ENCODE measurements around the gene KRTAP9-6.

Gene KRTAP9-6

DNA sequence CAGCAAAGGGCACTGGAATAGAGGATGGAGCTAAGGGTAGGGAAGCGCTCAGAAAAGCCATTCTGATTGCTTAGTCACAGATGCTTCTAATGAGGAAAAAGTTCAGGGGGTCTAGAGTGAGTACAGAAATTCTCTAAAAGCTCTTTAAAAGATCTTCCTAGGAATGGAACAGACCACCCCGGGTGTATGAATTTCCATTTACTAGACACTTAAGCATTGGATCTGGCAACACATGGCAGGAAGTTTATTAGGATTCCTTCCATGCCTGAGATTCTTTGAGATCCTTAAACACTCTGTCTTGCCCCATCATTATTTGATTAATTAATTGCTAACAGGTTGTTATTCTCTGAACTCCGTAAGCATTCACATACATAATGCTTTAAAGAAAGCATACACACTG, 18.9 kb downstream of the KRTAP9-6 start:
- TF ChIP-seq POLR2A (IDR thresholded peaks at IDR 0.05; ENCODE audit: low read depth, low read length) (no peak), TAF1 (IDR thresholded peaks at IDR 0.05; ENCODE audit: borderline replicate concordance, low read depth, low read length) (no peak), POLR2AphosphoS5 (IDR thresholded peaks at IDR 0.05; ENCODE audit: low read depth, low read length) (no peak)
- FAIRE-seq (no peak), DNase-seq (ENCODE audit: insufficient read length) (no peak)

DNA sequence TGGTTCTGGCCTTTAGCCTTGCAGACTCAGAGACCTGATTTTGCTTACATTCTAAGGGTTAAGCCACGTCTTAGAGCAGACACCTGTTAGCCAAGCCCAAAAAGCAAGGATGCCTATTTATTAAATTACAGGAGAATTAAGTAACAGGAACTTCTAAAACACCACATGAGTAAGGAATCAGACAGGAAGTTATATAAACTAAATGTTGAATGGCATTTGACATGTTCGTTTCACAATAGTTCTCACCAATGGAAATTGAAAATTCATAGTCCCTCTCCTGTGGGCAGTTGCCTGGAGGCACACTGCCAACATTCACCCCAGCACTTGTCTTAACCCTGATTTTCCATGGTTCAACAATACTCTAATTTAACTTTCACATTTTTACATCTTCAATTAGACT, 19.4 kb downstream of the KRTAP9-6 start:
- DNase-seq (ENCODE audit: insufficient read length): no peak
- FAIRE-seq: no peak
- TF ChIP-seq TAF1 (IDR thresholded peaks at IDR 0.05; ENCODE audit: borderline replicate concordance, low read depth, low read length) (no peak), POLR2A (IDR thresholded peaks at IDR 0.05; ENCODE audit: low read depth, low read length) (no peak), POLR2AphosphoS5 (IDR thresholded peaks at IDR 0.05; ENCODE audit: low read depth, low read length) (no peak)

DNA sequence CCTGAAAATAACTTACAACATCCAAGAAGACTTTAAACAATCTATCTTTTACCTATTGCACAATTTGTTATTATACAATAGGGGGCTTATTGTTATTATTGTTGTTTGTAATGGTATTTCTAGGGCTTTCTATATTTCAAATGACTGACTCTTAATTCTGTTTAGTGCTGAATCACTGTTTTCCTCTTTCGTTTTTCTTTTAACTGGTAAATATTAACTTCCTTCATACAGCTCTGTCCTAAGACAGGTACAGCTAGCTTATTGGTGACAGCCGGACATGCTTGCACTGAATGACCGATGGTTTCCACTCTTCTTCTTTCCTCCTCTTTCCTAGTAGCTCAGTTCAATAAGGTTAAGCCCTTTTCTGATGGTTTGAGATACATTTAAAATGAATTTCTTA, 21.9 kb downstream of the KRTAP9-6 start:
- FAIRE-seq (no peak), DNase-seq (ENCODE audit: insufficient read length) (no peak)
- TF ChIP-seq TAF1 (IDR thresholded peaks at IDR 0.05; ENCODE audit: borderline replicate concordance, low read depth, low read length): no peak
- TF ChIP-seq POLR2A (IDR thresholded peaks at IDR 0.05; ENCODE audit: low read depth, low read length): no peak
- TF ChIP-seq POLR2AphosphoS5 (IDR thresholded peaks at IDR 0.05; ENCODE audit: low read depth, low read length): no peak

DNA sequence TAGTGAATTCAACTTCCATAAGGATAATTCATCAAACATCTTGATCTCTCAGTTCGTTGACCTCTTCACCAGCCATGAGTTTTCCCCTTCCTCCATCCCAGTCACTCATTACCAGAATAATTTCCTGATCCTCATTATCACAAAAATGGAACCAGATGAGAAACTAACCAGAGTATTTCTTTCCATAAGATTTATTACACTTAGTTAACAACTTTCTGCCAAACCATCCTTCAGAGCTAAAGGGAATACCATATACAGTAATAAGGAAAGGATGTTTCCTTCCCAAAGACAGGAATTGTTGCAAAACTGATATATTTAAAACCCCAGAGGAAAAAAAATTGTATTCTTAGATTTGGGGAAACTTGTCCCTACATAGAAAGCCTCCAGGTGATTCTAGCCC, 28.8 kb downstream of the KRTAP9-6 start:
- TF ChIP-seq POLR2A (IDR thresholded peaks at IDR 0.05; ENCODE audit: low read depth, low read length) (no peak), POLR2AphosphoS5 (IDR thresholded peaks at IDR 0.05; ENCODE audit: low read depth, low read length) (no peak), TAF1 (IDR thresholded peaks at IDR 0.05; ENCODE audit: borderline replicate concordance, low read depth, low read length) (no peak)
- DNase-seq (ENCODE audit: insufficient read length) (no peak), FAIRE-seq (no peak)

DNA sequence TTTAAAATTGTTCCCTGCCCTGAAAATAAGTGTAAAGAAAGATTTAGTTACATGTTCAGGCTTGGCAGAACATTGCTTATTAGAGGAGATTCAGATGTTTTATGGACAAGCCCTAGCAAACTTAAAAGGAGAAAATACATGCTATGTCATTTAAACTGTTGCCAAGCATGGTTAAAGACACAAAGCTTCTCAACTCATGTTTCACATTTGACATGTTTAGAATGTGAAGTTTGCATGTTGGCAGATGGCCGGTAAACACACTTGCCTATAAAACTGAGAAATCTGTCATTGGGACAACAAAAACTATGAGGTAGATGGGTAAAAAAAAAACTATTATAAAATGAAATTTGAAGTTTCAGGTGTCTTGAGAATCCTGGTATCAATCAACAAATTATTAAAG, 31.7 kb downstream of the KRTAP9-6 start:
- DNase-seq (ENCODE audit: insufficient read length) (no peak), FAIRE-seq (no peak)
- TF ChIP-seq POLR2A (IDR thresholded peaks at IDR 0.05; ENCODE audit: low read depth, low read length) (no peak), POLR2AphosphoS5 (IDR thresholded peaks at IDR 0.05; ENCODE audit: low read depth, low read length) (no peak), TAF1 (IDR thresholded peaks at IDR 0.05; ENCODE audit: borderline replicate concordance, low read depth, low read length) (no peak)

GRCh38 chr17:41298458-41299135, 33.4 kb downstream of the KRTAP9-6 start:
- DNase-seq (ENCODE audit: insufficient read length) (no peak), FAIRE-seq (no peak)
- TF ChIP-seq POLR2A (IDR thresholded peaks at IDR 0.05; ENCODE audit: low read depth, low read length) (no peak), TAF1 (IDR thresholded peaks at IDR 0.05; ENCODE audit: borderline replicate concordance, low read depth, low read length) (no peak)

DNA sequence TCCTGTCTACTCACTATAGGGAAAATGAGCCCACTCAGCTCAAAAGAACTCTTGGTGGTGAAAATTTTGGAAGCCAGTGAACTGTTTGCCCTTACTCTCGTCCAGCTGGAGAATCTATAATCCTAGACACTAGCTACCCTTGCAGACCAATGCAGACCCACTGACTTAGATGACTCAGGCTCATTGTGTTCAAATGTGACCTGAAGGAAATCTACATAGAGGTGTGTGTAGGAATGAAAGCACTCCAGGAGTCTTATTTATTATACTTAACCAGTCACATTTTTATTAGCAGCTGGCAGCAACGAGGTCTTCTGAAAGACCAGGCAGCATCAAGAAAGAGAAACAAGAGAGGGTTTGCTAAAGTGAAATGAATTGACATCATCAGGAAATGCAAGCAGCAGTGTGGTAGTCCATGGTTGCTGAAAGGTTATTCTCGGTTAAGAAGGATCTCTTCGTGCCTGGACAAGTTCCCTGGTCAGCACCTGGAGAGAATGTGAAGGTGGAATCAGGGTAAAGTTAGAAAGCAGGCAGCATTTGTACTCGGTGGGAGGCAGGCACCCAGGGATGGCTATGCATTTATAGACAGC, 36.1 kb downstream of the KRTAP9-6 start:
- no peak for FAIRE-seq
- TF ChIP-seq POLR2A (IDR thresholded peaks at IDR 0.05; ENCODE audit: low read depth, low read length) (no peak), TAF1 (IDR thresholded peaks at IDR 0.05; ENCODE audit: borderline replicate concordance, low read depth, low read length) (no peak), POLR2AphosphoS5 (IDR thresholded peaks at IDR 0.05; ENCODE audit: low read depth, low read length) (no peak)
- DNase-seq (ENCODE audit: insufficient read length): no peak

DNA sequence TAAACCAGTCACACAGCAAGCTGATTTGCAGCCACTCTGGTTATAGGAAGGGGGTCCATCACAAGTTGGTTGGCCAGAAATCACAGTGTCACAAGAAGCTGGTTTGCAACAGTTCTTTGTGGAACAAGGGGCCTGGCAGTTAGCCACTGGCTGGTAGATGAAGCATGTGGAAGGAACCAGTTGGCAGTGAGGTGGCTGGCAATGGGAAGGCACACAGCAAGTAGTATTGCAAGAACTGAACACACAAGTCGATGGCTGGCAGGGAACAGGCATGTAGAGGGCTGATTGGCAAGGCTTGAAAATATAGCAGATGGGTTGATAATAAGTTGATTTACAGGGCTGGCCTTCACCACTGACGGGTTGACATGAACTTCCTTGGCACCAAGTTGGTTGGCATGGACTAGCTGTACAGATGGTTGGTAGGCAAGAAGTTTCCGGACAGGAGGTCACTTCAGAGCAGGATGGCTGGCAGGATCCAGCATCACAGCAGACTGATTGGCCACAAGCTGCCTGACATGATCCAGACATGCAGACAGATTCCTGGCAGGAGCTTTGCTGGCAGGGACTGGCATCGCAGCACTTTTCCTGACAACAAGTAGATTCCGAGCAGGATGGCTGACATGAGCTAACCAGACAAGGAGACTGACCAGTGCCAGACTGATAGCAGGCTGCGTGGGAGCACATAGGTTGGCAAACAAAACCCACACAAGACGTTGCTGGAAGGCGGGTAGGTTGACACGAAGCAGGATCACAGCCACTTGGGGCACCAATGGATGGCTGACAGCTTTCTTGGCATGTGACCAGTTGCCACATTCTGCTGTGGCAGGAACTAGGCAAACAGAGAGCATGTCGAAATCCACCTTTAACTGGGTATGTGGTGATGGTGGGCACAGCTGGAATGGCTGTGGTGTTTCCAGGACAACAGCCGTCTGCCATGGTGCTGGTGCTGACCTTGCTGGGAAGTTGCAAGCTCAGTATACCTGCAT, 37.0 kb downstream of the KRTAP9-6 start, which contains the start of gene KRTAP29-1:
KRTAP29-1 (minus strand) TSS at position 936 of the 986 bp plus-strand sequence; CDS start at position 936, 0 bp downstream.
- TF ChIP-seq TAF1 (IDR thresholded peaks at IDR 0.05; ENCODE audit: borderline replicate concordance, low read depth, low read length): no peak
- TF ChIP-seq POLR2A (IDR thresholded peaks at IDR 0.05; ENCODE audit: low read depth, low read length): no peak
- no peak for TF ChIP-seq POLR2AphosphoS5 (IDR thresholded peaks at IDR 0.05; ENCODE audit: low read depth, low read length)
- no peak for FAIRE-seq
- no peak for DNase-seq (ENCODE audit: insufficient read length)

DNA sequence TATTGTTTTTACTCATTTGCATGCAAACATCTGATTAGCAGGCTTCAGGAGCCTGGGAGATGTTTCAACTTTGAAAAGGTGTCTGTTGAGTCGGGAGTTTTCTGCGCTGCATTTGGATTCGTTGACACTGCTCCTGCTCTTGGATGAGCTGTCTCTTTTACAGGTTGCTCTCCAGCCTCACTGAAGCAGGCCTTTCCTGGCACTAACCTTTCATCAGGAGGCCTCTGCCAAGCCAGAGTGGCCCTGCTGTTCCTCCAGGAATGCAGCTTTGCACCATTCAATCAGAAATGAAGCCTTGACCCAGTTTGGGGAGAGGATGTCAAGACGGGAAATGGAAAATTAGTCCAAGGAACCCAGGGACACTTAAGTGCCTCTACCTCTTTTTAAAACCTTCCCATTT, 37.8 kb downstream of the KRTAP9-6 start:
- no peak for FAIRE-seq
- no peak for TF ChIP-seq POLR2AphosphoS5 (IDR thresholded peaks at IDR 0.05; ENCODE audit: low read depth, low read length)
- no peak for TF ChIP-seq TAF1 (IDR thresholded peaks at IDR 0.05; ENCODE audit: borderline replicate concordance, low read depth, low read length)
- no peak for TF ChIP-seq POLR2A (IDR thresholded peaks at IDR 0.05; ENCODE audit: low read depth, low read length)
- DNase-seq (ENCODE audit: insufficient read length): no peak

GRCh38 chr17:41304091-41304490, 38.9 kb downstream of the KRTAP9-6 start:
- FAIRE-seq (no peak), DNase-seq (ENCODE audit: insufficient read length) (no peak)
- no peak for TF ChIP-seq POLR2AphosphoS5 (IDR thresholded peaks at IDR 0.05; ENCODE audit: low read depth, low read length)
- no peak for TF ChIP-seq TAF1 (IDR thresholded peaks at IDR 0.05; ENCODE audit: borderline replicate concordance, low read depth, low read length)
- TF ChIP-seq POLR2A (IDR thresholded peaks at IDR 0.05; ENCODE audit: low read depth, low read length): no peak

GRCh38 chr17:41307647-41308046, 42.5 kb downstream of the KRTAP9-6 start:
- FAIRE-seq (no peak), DNase-seq (ENCODE audit: insufficient read length) (no peak)
- TF ChIP-seq TAF1 (IDR thresholded peaks at IDR 0.05; ENCODE audit: borderline replicate concordance, low read depth, low read length) (no peak), POLR2AphosphoS5 (IDR thresholded peaks at IDR 0.05; ENCODE audit: low read depth, low read length) (no peak), POLR2A (IDR thresholded peaks at IDR 0.05; ENCODE audit: low read depth, low read length) (no peak)

All from GM12892 (cell line).